Lower leg skin (tissue), 3 donors: Measurements from ENCODE around the gene ENPP6.

ENCODE experiments used
- CTCF ChIP-seq, 3 donors: fragments of 450-650 bp; IDR thresholded peaks; one replicate each; pipeline ENCODE4 v1.5.1; 2016; ENCODE audit warnings: antibody characterized with exemption in 3 of 3, mild to moderate bottlenecking in 3 of 3, moderate library complexity in 2 of 3
- POLR2A ChIP-seq, 2 donors: fragments of 450-650 bp; IDR thresholded peaks; one replicate each; pipeline ENCODE4 v1.6.1; 2016 to 2017; ENCODE audit warnings: antibody characterized with exemption in 2 of 2, mild to moderate bottlenecking in 1 of 2, moderate library complexity in 1 of 2

GRCh38 chr4:184263910-184264732 is 46.4 kb upstream of the ENPP6 start:
- TF ChIP-seq CTCF (IDR thresholded peaks at IDR 0.05) (peak in 1 of 3 donors; percentile 77), POLR2A (IDR thresholded peaks at IDR 0.05) (no peak)
